Muscle of leg (tissue), 11 donors: ENCODE measurements around the gene SAXO2. TPM values are rescaled to one million over a fixed set of nuclear protein-coding genes. Genes with fewer than 3 reads are reported as not detected.
A peak's percentile ranks its signal among the peaks of the same experiment; 100 is the strongest.
"Not testable (repeated sequence)": the region's sequence is repeated elsewhere in the genome, so short reads cannot be mapped to it uniquely, and the experiment has no call there.

Source experiments
- DNase-seq: peaks from one replicate; pipeline ENCODE4 v3.0.0; 2013
- H3K27ac ChIP-seq: one replicate; pipeline ENCODE4 v1.5.1; 2013; ENCODE audit warnings: mild to moderate bottlenecking, low read length, control low read depth
- H3K27me3 ChIP-seq: one replicate; pipeline ENCODE4 v1.6.1; 2013; ENCODE audit warnings: low read length; ENCODE audit not compliant: control insufficient read depth, insufficient read depth
- H3K36me3 ChIP-seq: one replicate; pipeline ENCODE4 v1.6.1; 2013; ENCODE audit warnings: low read length; ENCODE audit not compliant: control insufficient read depth, insufficient read depth
- H3K4me1 ChIP-seq: one replicate; pipeline ENCODE4 v1.6.1; 2013; ENCODE audit warnings: low read length; ENCODE audit not compliant: control insufficient read depth, insufficient read depth
- H3K4me3 ChIP-seq: one replicate; pipeline ENCODE4 v1.5.1; 2013; ENCODE audit warnings: low read length, control low read depth
- H3K9me3 ChIP-seq: replicated peaks from 2 replicates; pipeline ENCODE4 v1.6.1; 2013; ENCODE audit warnings: low read depth, low read length; ENCODE audit not compliant: control insufficient read depth
- WGBS: methylation state at CpG from one replicate; pipeline ENCODE4 v1.1.5; 2013; ENCODE audit warnings: missing lambda C conversion rate; ENCODE audit not compliant: insufficient coverage; 5-methylcytosine and 5-hydroxymethylcytosine counted together
- polyA plus RNA-seq, 8 donors: library from polyadenylated mRNA; unstranded; fragments of 120-200 nt; gene quantifications; one replicate each; pipeline versions ENCODE4 v1.2.1 to v1.2.3, GENCODE V29; 2013; ENCODE audit warnings: inconsistent platforms in 1 of 8, low replicate concordance in 1 of 8; ENCODE audit not compliant: insufficient read length in 8 of 8, insufficient read depth in 1 of 8
- total RNA-seq: library from RNA; stranded (reverse); fragments of 120-200 nt; gene quantifications from one replicate; pipeline ENCODE4 v1.2.4, GENCODE V29; 2013

The SAXO2 gene
- total and polyA plus RNA-seq, 9 donors: 0.89 to 3.5 (median 2.0) TPM

DNA sequence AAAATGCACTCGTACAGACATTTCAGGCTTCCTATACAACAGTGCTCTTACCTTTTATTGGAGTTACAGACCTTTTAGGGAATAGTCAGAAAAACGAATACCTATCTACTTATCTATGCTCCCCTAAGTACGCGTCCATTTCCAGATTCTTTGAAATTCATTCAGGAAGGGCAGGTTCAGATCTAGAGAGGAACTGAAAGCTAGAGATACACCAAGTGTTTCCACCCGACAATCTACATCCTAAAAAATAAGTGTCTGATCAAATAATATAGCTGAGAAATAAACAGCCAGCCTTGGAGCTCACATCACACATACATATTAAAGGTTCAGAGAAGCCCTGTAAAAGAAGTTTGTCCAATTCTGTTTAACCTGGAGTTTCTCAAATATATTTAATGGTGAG lies 19.0 kb upstream of the SAXO2 start:
- not testable (repeated sequence) for DNase-seq, H3K36me3 ChIP-seq, H3K4me1 ChIP-seq, H3K27me3 ChIP-seq, H3K9me3 ChIP-seq, H3K4me3 ChIP-seq, H3K27ac ChIP-seq
- no CpG with 5 or more reads among the region's 5 CpGs for WGBS

DNA sequence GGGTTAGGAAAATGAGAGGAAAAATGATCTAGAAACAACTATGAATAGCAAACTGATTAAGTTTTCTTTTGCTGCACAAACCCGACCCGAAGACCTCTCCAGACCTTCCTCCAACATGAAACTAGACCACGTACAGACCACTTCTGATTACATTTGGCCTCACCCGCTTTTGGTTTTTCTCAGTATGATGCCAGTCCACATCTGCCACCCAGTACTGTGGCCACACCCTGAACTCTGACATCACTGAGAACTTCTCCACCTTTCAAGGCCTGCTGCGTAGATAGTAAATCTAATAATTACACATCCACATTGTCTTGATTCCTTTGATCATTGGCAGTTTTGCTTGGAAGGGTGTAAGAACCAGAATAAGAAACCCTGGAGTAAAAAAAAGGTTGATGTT lies 16.7 kb upstream of the SAXO2 start:
- not testable (repeated sequence) for H3K4me1 ChIP-seq, H3K4me3 ChIP-seq, H3K27me3 ChIP-seq, H3K36me3 ChIP-seq, H3K27ac ChIP-seq, DNase-seq, H3K9me3 ChIP-seq
- 95% methylated on average over 4 of the region's 5 CpGs for WGBS

DNA sequence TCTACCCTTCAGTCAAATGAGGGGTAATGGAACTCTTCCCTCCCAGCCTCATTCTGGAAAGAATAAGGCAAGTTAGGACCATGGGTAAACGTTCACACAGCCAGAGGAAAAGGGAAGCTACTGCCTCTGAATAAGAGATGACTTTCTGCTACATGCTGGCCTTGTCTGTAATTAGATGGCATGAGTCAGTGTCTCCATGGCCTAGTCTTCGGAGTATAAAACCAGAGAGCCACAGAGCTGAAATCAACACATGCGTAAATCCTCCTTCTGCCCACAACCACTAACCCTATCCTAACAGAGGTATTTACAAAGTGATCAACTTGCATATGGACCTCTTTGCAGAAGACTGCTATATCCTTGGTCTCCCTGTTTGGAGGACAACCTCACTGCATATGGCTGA lies 14.4 kb upstream of the SAXO2 start:
- not testable (repeated sequence) for H3K27me3 ChIP-seq, H3K9me3 ChIP-seq, H3K36me3 ChIP-seq, H3K4me1 ChIP-seq, H3K4me3 ChIP-seq, H3K27ac ChIP-seq
- peak; percentile 4 for DNase-seq
- WGBS: no CpG with 5 or more reads among the region's 3 CpGs

DNA sequence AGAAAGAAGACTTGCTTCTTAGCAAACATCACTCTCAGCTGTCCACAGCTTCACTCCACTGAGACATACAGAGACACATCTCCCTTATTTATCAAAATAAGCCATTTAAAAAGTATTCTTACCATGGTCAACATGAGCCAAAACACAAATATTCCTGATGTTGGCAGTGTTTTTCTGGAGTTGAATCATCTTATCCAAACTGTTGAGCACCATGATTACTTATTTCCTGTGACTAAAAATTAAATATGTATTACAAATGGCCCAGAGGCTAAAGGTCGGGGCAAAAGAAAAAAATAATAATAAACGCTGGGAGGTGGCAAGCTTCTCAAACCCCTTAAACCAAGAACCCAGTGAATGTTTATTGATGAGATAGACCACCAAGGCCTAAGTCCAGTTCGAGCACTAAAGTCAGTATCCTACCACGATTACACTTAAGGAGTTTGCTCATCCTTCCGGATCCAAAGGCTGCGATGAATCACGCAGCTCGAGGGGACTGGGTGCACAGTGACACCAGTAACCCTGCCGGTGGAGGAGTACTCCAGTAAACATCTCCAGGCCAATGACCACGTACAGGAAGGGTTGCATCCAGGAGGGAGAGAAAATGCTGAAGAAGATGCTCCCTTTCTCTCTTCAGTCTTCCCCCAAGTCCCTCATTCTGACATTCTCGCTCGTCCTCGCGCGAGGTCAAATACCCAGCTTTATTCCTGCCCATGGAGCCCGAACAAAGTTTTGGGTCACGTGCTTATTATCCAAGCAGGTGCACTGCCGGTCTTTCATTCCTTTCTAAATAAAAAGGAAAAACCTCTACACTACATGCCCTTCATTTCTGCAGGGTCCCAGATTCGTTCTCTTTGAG lies 824 bp upstream of the SAXO2 start:
- H3K27me3 ChIP-seq, H3K36me3 ChIP-seq, H3K9me3 ChIP-seq, H3K4me1 ChIP-seq: not testable (repeated sequence)
- DNase-seq: peak; percentile 19
- Histone ChIP-seq H3K27ac (peak overlapping the region; percentile 78), H3K4me3 (peak overlapping the region; percentile 91)
- 0% methylated on average over 9 of the region's 19 CpGs for WGBS

DNA sequence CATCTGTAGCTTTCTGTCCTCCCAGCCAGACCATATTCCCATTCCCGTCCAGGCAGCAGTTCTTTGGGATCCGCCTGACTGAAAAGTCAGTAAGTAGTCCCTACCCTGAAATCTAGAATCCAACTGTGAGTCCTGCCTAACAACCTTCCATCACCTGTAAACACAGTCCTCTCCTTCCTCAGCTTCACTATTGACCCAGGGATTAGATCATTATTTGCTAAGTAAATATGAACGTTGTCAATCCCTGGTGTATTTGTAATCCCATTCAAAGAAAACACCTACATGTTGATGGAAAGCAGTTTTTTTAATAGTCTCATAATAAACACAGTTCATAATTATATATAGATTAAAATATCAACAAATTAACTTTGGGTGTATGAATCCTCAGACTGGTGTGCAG lies 732 bp downstream of the SAXO2 start:
- Histone ChIP-seq H3K9me3 (no peaks in the 10 kb centered on the region), H3K4me3 (peak overlapping the region; percentile 91), H3K27me3 (no peaks in the 10 kb centered on the region), H3K4me1 (peaks cover 5% of the 10 kb centered on the region), H3K36me3 (peaks cover 3% of the 10 kb centered on the region), H3K27ac (no peak overlapping the region)
- 33% methylated on average over 1 of the region's 3 CpGs for WGBS
- peak; percentile 3 for DNase-seq

DNA sequence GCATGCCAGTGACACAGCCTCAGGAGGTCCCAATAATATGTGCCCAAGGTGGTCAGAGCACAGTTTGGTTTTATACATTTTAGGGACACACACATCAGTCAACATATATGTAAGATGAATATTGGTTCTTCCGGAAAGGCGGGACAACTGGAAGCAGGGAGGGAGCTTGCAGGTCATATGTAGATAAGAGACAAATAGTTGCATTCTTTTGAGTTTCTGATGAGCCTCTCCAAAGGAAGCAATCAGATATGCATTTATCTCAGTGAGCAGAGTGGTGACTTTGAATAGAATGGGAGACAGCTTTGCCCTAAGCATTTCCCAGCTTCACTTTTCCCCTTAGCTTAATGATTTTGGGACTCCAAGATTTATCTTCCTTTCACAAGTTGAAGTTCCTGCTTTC lies 4.5 kb downstream of the SAXO2 start:
- WGBS: no CpG with 5 or more reads among the region's 2 CpGs
- H3K27me3 ChIP-seq, DNase-seq, H3K27ac ChIP-seq, H3K4me1 ChIP-seq, H3K36me3 ChIP-seq, H3K4me3 ChIP-seq, H3K9me3 ChIP-seq: not testable (repeated sequence)

DNA sequence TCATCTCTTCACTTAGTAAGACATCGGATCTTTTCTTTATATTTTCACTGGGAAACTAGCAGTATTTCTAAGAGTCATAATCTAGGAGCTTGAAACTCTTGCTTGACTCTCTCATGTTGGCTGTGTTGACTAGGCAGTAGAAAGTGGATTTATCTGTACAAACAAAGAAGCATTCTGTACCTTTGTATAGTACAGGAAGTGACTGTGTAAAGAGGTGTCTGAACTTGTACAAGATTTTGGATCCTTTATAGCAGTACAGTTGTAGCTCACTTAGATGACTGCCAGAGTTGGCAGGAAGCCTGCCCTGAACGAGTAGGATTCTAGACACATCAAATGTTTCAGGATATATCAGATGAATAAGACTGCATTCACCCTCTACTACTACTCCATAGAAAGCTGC lies 5.8 kb downstream of the SAXO2 start:
- not testable (repeated sequence) for H3K27me3 ChIP-seq, DNase-seq, H3K4me3 ChIP-seq, H3K9me3 ChIP-seq, H3K36me3 ChIP-seq, H3K27ac ChIP-seq, H3K4me1 ChIP-seq
- no CpG with 5 or more reads among the region's 2 CpGs for WGBS

DNA sequence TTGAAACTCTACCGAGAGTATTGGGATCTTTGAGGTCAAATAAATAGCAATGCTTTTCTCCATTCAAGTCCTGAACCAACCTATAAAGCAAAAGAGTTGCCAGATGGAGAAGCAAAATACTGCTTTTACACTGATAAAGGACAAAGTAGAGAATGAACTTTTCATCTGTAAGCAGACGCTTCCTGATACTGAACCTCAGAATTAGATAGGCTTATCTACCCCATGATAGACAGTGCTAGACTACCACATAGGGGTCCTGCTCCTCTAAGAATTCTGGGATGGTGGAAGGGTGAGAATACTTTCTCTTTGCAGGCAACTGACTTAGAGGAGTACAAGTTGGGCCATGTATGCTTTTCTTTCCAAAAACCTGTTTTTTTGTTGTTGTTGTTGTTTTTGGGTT lies 9.5 kb downstream of the SAXO2 start:
- Histone ChIP-seq H3K36me3 (no peaks in the 10 kb centered on the region), H3K4me1 (no peaks in the 10 kb centered on the region), H3K27me3 (no peaks in the 10 kb centered on the region), H3K4me3 (no peak overlapping the region), H3K27ac (no peak overlapping the region), H3K9me3 (peaks cover 5% of the 10 kb centered on the region)
- no peak for DNase-seq
- no CpG with 5 or more reads among the region's 2 CpGs for whole genome bisulfite sequencing

DNA sequence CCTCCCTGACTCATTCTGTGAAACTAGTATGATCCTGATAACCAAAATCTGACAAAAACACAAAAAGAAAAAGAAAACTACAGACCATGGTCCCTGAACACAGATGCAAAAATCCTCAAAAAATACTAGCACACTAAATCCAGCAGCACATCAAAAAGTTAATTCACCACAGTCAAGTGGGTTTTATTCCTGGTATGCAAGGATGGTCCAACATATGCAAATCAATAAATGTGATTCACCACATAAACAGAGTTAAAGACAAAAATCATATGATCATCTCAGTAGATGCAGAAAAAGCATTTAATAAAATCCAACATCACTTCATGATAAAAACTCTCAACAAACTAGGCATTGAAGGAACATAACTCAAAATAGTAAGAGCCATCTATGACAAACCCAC lies 12.8 kb downstream of the SAXO2 start:
- Histone ChIP-seq H3K4me1 (no peaks in the 10 kb centered on the region), H3K27me3 (no peaks in the 10 kb centered on the region), H3K9me3 (peaks cover 5% of the 10 kb centered on the region), H3K36me3 (no peaks in the 10 kb centered on the region), H3K27ac (no peak overlapping the region), H3K4me3 (no peak overlapping the region)
- DNase-seq: no peak

DNA sequence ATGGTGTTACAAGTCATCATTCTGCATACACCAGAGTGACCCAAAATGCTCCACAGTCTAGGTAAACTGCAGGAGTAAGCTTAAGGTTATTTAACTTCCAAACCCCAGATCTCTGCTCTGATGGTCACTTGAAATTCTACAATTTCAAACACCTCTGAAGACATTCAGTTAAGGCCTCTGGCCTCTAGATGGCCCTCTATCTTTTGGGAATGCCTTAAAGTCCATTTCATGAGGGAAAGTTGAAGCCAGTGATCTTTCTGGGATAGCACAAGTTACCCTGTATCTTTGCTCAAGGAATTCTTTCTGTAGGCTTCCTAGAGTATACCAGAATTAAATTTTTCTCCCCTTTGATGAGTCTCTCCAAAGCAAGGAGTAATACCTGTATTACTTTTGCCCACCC lies 18.7 kb downstream of the SAXO2 start:
- H3K27me3 ChIP-seq, H3K9me3 ChIP-seq, DNase-seq, H3K4me1 ChIP-seq, H3K27ac ChIP-seq, H3K4me3 ChIP-seq, H3K36me3 ChIP-seq: not testable (repeated sequence)

DNA sequence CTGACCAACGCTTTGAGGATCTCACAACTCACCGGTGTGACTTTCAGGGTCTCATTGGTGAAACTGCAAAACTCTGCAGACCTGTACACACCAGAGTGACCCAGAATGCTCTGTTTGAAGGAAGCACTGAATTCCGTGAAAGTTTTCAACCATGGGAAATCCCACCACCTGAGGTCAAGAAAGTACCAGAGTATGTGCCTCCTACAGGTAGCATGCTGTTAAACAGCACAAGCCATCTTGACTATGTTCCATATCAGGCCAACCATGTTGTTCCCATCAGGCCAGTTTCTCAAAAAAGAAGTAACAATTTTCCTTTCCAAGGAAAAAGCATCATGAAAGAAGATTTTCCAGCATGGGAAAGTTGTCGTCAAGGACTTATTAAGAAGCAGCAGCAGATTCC lies 19.8 kb downstream of the SAXO2 start:
- not testable (repeated sequence) for H3K4me1 ChIP-seq, H3K9me3 ChIP-seq, H3K36me3 ChIP-seq, H3K4me3 ChIP-seq, H3K27ac ChIP-seq, H3K27me3 ChIP-seq
- peak; percentile 41 for DNase-seq
- WGBS: 65% methylated on average over 3 of the region's 4 CpGs
